Ishikawa (cell line): Measurements from ENCODE around the gene SDK1.

Source experiments
- CEBPB ChIP-seq: IDR thresholded peaks from 2 replicates; pipeline ENCODE4 v1.6.1; 2012
- NFIC ChIP-seq: IDR thresholded peaks from 2 replicates; pipeline ENCODE4 v1.6.1; 2012
- RAD21 ChIP-seq: IDR thresholded peaks from 2 replicates; pipeline ENCODE4 v1.6.1; 2012; ENCODE audit warnings: low read depth
- TAF1 ChIP-seq: IDR thresholded peaks from 2 replicates; pipeline ENCODE4 v1.6.1; 2012; ENCODE audit warnings: low read depth, mild to moderate bottlenecking
- YY1 ChIP-seq: IDR thresholded peaks from 2 replicates; pipeline ENCODE4 v1.6.1; 2012; ENCODE audit warnings: low read depth
- TF ChIP-seq, protein P1 (sequence below): IDR thresholded peaks from 2 replicates; pipeline ENCODE4 v1.6.1; 2012

DNA sequence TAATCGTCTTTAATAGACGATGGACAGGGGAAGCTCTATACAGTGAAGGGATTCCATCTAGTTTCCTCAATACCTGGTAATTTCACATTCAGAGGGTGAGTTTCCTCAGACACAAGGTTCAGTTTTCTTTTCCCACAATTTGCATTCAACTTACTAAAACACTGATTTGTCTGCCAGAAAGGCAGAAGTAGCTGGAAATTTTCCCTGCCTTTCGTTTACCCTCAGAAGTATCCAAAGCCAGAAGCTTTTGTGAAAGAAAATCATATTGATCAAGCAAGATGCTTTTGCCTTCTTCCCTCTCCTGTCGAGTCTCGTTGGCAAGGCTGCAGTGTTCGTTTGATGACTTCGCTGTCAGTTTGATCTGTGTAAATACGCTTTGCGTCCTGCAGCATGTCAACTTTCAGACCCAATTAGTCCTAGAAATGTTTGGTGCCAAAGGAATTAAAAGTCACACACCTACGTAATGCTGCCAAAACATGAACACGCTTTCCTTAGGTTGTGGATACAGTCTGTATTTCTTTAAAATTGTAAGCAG lies 749.1 kb downstream of the SDK1 start:
- TF ChIP-seq NFIC (no peak), YY1 (no peak), TAF1 (no peak), CEBPB (no peak), RAD21 (no peak)
- TF ChIP-seq, protein P1, sequence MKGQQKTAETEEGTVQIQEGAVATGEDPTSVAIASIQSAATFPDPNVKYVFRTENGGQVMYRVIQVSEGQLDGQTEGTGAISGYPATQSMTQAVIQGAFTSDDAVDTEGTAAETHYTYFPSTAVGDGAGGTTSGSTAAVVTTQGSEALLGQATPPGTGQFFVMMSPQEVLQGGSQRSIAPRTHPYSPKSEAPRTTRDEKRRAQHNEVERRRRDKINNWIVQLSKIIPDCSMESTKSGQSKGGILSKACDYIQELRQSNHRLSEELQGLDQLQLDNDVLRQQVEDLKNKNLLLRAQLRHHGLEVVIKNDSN: no peak
